ENCODE data around the gene UTP18. TPM values are rescaled to one million over a fixed set of nuclear protein-coding genes. Genes with fewer than 3 reads are reported as not detected.

UTP18 gene
- total and polyA plus RNA-seq, 2 of the 13 experiments (the other 11 are each of a cell fraction or from before 2014, with no cell fraction given): 35.2 to 104 TPM

GRCh38 chr17:51270636-51271035 lies 10.3 kb downstream of the UTP18 start:
- Histone ChIP-seq H3K27ac (ENCODE audit: extremely low read length, insufficient read depth, low read length) (no peak overlapping the region), H3K4me2 (ENCODE audit: low read depth, low read length) (no peak overlapping the region), H3K4me1 (ENCODE audit: insufficient read depth, low read length) (peaks cover 17% of the 10 kb centered on the region), H3K9ac (ENCODE audit: insufficient read depth, low read depth, low read length) (no peak overlapping the region), H4K20me1 (ENCODE audit: insufficient read depth, low read length) (peaks cover 11% of the 10 kb centered on the region; the same call in 1 of the 2 replicates), H3K27me3 (ENCODE audit: control insufficient read depth in 1 of 2, insufficient read depth in 2 of 2, low read length in 2 of 2) (no peaks in the 10 kb centered on the region), H2AFZ (ENCODE audit: low read length) (no peak overlapping the region), H3K9me3 (ENCODE audit: low read length) (no peaks in the 10 kb centered on the region), H3K79me2 (ENCODE audit: insufficient read depth, low read length) (peaks cover 34% of the 10 kb centered on the region), H3K36me3 (replicated peaks in 1 of 2; ENCODE audit: control insufficient read depth in 1 of 2, insufficient read depth in 2 of 2, low read length in 2 of 2) (peaks cover 12 to 94% of the 10 kb centered on the region in 2 experiments), H3K4me3 (replicated peaks in 1 of 3; ENCODE audit: insufficient read depth in 1 of 3, low read depth in 2 of 3, low read length in 3 of 3) (no peak overlapping the region)
- no TSS peak for BruUV-seq (replicated peaks)
- in situ Hi-C loops (cut with HindIII; ENCODE audit: extremely low pct_ligation_motif_present, low pct_unique_long_range_greater_than_20kb): no loop called here
- DNase-seq (ENCODE audit: low spot score): peak; percentile 38
- intact Hi-C loops (cut with micrococcal nuclease; ENCODE audit: unreplicated experiment): no loop called here
- ChIA-PET CTCF (ENCODE audit: low intra/inter-chr PET ratio, low total read pairs) (no interaction called here), POLR2A (interaction anchor here (1.8 kb wide), 1 partner anchor 9 kb away, joined by 9 read pairs; no protein-coding TSS in a partner anchor)
- no peak for FAIRE-seq
- ATAC-seq: peak; percentile 55
- WGBS (ENCODE audit: low lambda C conversion rate): 23% methylated on average over 1 of the region's 1 CpG
- peak; percentile 35; the same call in 1 of the 2 replicates for TF ChIP-seq RBFOX2 (IDR thresholded peaks at IDR 0.05; ENCODE audit: low read depth, low read length)
- TF ChIP-seq KLF16 (CRISPR knock-in tag; IDR thresholded peaks at IDR 0.05): peak in 1 of 2 experiments; percentile 22; a peak in 1 of 4 replicates
- TF ChIP-seq ARID5B (CRISPR knock-in tag; IDR thresholded peaks at IDR 0.05): peak; percentile 28; the same call in 1 of the 2 replicates
- TF ChIP-seq SOX13 (IDR thresholded peaks at IDR 0.05): no peak
- peak in 1 of 2 experiments; percentile 44; a peak in 1 of 4 replicates for TF ChIP-seq SOX13 (CRISPR knock-in tag; conservative IDR thresholded peaks at IDR 0.05 in 1 of 2, IDR thresholded peaks at IDR 0.05 in 1 of 2)
- peak; percentile 9; the same call in 1 of the 2 replicates for TF ChIP-seq SOX5 (CRISPR knock-in tag; IDR thresholded peaks at IDR 0.05; ENCODE audit: borderline replicate concordance)
- TF ChIP-seq ZBTB3 (CRISPR knock-in tag; IDR thresholded peaks at IDR 0.05; ENCODE audit: borderline replicate concordance, low read depth): no peak
- 0 out of 2 replicates have a peak, but pooled peaks have one; percentile 25 for TF ChIP-seq ELF3 (CRISPR knock-in tag; IDR thresholded peaks at IDR 0.05)
- TF ChIP-seq, protein P1, sequence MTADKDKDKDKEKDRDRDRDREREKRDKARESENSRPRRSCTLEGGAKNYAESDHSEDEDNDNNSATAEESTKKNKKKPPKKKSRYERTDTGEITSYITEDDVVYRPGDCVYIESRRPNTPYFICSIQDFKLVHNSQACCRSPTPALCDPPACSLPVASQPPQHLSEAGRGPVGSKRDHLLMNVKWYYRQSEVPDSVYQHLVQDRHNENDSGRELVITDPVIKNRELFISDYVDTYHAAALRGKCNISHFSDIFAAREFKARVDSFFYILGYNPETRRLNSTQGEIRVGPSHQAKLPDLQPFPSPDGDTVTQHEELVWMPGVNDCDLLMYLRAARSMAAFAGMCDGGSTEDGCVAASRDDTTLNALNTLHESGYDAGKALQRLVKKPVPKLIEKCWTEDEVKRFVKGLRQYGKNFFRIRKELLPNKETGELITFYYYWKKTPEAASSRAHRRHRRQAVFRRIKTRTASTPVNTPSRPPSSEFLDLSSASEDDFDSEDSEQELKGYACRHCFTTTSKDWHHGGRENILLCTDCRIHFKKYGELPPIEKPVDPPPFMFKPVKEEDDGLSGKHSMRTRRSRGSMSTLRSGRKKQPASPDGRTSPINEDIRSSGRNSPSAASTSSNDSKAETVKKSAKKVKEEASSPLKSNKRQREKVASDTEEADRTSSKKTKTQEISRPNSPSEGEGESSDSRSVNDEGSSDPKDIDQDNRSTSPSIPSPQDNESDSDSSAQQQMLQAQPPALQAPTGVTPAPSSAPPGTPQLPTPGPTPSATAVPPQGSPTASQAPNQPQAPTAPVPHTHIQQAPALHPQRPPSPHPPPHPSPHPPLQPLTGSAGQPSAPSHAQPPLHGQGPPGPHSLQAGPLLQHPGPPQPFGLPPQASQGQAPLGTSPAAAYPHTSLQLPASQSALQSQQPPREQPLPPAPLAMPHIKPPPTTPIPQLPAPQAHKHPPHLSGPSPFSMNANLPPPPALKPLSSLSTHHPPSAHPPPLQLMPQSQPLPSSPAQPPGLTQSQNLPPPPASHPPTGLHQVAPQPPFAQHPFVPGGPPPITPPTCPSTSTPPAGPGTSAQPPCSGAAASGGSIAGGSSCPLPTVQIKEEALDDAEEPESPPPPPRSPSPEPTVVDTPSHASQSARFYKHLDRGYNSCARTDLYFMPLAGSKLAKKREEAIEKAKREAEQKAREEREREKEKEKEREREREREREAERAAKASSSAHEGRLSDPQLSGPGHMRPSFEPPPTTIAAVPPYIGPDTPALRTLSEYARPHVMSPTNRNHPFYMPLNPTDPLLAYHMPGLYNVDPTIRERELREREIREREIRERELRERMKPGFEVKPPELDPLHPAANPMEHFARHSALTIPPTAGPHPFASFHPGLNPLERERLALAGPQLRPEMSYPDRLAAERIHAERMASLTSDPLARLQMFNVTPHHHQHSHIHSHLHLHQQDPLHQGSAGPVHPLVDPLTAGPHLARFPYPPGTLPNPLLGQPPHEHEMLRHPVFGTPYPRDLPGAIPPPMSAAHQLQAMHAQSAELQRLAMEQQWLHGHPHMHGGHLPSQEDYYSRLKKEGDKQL (CRISPR knock-in tag; IDR thresholded peaks at IDR 0.05; ENCODE audit: low read depth): 0 out of 2 replicates have a peak, but pooled peaks have one; percentile 44
- no peak for TF ChIP-seq KDM4B (CRISPR knock-in tag; IDR thresholded peaks at IDR 0.05)
- peak; percentile 52; the same call in 1 of the 2 replicates for TF ChIP-seq TCF7 (IDR thresholded peaks at IDR 0.05; ENCODE audit: low read depth)
- no peak for TF ChIP-seq FOXA1 (IDR thresholded peaks at IDR 0.05)
- peak; percentile 27; the same call in 1 of the 2 replicates for TF ChIP-seq FOXA1 (CRISPR knock-in tag; IDR thresholded peaks at IDR 0.05)
- no peak for TF ChIP-seq EP300 (IDR thresholded peaks at IDR 0.05; ENCODE audit: low read depth in 2 of 2, low read length in 2 of 2)
- 0 out of 2 replicates have a peak, but pooled peaks have one; percentile 21 for TF ChIP-seq EP300 (CRISPR knock-in tag; IDR thresholded peaks at IDR 0.05; ENCODE audit: borderline replicate concordance)
- TF ChIP-seq ISX (CRISPR knock-in tag; conservative IDR thresholded peaks at IDR 0.05): no peak
- TF ChIP-seq NBN (conservative IDR thresholded peaks at IDR 0.05): no peak
- TF ChIP-seq GATAD2A (CRISPR knock-in tag; IDR thresholded peaks at IDR 0.05): 0 out of 2 replicates have a peak, but pooled peaks have one; percentile 13

Measured in HepG2 (cell line).